ENCODE measurements around the gene STAT1.

STAT1 gene

DNA sequence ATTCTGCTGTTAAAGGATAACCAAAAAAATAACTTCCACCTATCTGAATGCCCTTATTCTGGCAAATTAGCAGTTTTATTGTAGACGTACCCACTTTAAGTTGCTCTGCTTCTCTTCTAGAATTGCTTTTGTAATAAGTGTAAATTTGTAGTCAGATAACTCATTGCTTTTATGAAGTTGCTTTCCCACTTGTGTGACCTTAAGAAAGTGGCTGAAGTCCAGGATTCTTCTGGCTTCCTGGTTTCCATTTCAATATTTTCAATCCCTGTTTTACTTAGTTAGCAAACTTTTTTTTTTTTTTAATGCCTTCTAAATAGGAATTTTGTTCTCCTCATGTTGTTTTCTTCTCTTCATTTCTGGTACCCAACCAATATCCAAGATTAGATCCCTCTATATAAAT lies 73.5 kb downstream of the STAT1 start:
- TF ChIP-seq, protein P1, sequence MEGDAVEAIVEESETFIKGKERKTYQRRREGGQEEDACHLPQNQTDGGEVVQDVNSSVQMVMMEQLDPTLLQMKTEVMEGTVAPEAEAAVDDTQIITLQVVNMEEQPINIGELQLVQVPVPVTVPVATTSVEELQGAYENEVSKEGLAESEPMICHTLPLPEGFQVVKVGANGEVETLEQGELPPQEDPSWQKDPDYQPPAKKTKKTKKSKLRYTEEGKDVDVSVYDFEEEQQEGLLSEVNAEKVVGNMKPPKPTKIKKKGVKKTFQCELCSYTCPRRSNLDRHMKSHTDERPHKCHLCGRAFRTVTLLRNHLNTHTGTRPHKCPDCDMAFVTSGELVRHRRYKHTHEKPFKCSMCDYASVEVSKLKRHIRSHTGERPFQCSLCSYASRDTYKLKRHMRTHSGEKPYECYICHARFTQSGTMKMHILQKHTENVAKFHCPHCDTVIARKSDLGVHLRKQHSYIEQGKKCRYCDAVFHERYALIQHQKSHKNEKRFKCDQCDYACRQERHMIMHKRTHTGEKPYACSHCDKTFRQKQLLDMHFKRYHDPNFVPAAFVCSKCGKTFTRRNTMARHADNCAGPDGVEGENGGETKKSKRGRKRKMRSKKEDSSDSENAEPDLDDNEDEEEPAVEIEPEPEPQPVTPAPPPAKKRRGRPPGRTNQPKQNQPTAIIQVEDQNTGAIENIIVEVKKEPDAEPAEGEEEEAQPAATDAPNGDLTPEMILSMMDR (IDR thresholded peaks at IDR 0.05; ENCODE audit: low read length) = no peak
- no peak for TF ChIP-seq EZH2 (IDR thresholded peaks at IDR 0.05; ENCODE audit: borderline replicate concordance, low read length)
- Histone ChIP-seq H3K36me3 (ENCODE audit: insufficient read depth, low read length) (peaks cover 14% of the 10 kb centered on the region; the same call in 1 of the 2 replicates), H3K4me1 (ENCODE audit: insufficient read depth, low read length, severe bottlenecking) (no peaks in the 10 kb centered on the region)

DNA sequence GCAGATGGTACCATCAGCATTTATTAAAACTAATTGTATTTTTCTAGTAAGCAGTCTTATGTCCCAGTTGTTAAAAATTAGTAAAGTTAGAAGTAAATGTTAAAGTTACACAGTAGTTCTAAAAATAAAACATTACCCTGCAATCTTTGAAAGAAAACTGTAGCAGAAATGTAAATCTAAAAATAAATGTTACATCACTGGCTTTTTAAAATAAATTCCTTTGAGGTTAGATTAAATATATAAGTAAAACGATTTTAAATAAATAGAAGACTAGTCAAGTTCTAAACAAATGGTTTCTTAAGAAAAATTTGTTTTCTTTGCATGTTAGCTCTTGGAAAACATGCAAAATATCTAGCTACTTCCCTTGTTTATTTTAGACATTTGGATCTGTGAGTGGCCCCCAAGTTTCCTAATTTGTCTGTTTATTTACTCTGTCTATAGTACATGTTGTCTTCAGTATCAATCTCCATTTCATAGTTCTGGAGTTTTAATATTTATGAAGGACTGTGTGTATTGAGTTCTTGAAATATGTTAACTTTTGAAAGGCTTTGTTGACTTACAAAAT lies 75.1 kb downstream of the STAT1 start:
- peaks cover under 1% of the 10 kb centered on the region; the same call in 1 of the 2 replicates for H3F3A ChIP-seq (ENCODE audit: insufficient read depth, low read length)
- H3K79me2 ChIP-seq (ENCODE audit: insufficient read depth, low read length) = no peaks in the 10 kb centered on the region
- no peaks in the 10 kb centered on the region for H3K27me3 ChIP-seq (ENCODE audit: insufficient read depth, low read length)
- H3K4me2 ChIP-seq (ENCODE audit: low read length) = no peak overlapping the region
- H3K36me3 ChIP-seq (ENCODE audit: insufficient read depth, low read length) = peaks cover 28% of the 10 kb centered on the region; the same call in 1 of the 2 replicates
- H3K9me3 ChIP-seq (ENCODE audit: low read length) = no peaks in the 10 kb centered on the region
- no peak overlapping the region for H3K9ac ChIP-seq (ENCODE audit: low read length)
- H3K4me3 ChIP-seq (ENCODE audit: low read depth, low read length, poor library complexity, severe bottlenecking) = no peak overlapping the region
- H4K20me1 ChIP-seq (ENCODE audit: insufficient read depth, low read length) = no peaks in the 10 kb centered on the region
- no peaks in the 10 kb centered on the region for H3K9me2 ChIP-seq (ENCODE audit: low read depth, low read length)
- no peaks in the 10 kb centered on the region for H3K4me1 ChIP-seq (ENCODE audit: insufficient read depth, low read length, severe bottlenecking)
- TF ChIP-seq, protein P1 (IDR thresholded peaks at IDR 0.05; ENCODE audit: low read length) = no peak
- TF ChIP-seq EZH2 (IDR thresholded peaks at IDR 0.05; ENCODE audit: borderline replicate concordance, low read length) = no peak
- H2AFZ ChIP-seq (ENCODE audit: low read length) = no peak overlapping the region
- no peak overlapping the region for H3K27ac ChIP-seq (ENCODE audit: low read depth, low read length, poor library complexity, severe bottlenecking)

More for the DNA sequence above, 73.5 kb downstream of the STAT1 start:
- no peak overlapping the region for H3K9ac ChIP-seq (ENCODE audit: low read length)
- no peak overlapping the region for H3K4me2 ChIP-seq (ENCODE audit: low read length)
- no peaks in the 10 kb centered on the region for H3F3A ChIP-seq (ENCODE audit: insufficient read depth, low read length)
- H3K27ac ChIP-seq (ENCODE audit: low read depth, low read length, poor library complexity, severe bottlenecking) = no peak overlapping the region
- H3K79me2 ChIP-seq (ENCODE audit: insufficient read depth, low read length) = no peaks in the 10 kb centered on the region
- no peaks in the 10 kb centered on the region for H3K9me2 ChIP-seq (ENCODE audit: low read depth, low read length)
- no peaks in the 10 kb centered on the region for H4K20me1 ChIP-seq (ENCODE audit: insufficient read depth, low read length)
- no peaks in the 10 kb centered on the region for H3K27me3 ChIP-seq (ENCODE audit: insufficient read depth, low read length)
- H3K9me3 ChIP-seq (ENCODE audit: low read length) = no peaks in the 10 kb centered on the region
- H3K4me3 ChIP-seq (ENCODE audit: low read depth, low read length, poor library complexity, severe bottlenecking) = no peak overlapping the region
- no peak overlapping the region for H2AFZ ChIP-seq (ENCODE audit: low read length)

DNA sequence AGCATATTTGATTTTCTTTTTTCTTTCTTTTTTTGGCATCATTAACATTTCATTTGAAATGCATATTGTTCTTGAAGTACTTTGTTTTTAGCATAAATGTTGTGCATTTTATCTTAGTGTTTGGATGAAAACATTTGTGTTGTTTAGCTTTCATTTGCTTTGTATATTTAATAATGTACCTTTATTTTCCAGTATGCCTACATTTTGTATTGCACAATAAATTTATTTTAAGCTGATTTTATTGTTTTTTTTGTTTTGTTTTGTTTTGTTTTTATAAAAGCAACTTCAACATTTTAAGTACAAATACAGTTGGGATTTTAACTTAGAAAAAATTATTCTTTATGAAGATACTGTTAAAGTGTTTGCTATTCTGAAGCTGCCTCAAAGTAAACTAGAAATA lies 78.9 kb downstream of the STAT1 start:
- H3F3A ChIP-seq (ENCODE audit: insufficient read depth, low read length) = peaks cover 9% of the 10 kb centered on the region; the same call in 1 of the 2 replicates
- no peaks in the 10 kb centered on the region for H3K9me2 ChIP-seq (ENCODE audit: low read depth, low read length)
- H3K4me1 ChIP-seq (ENCODE audit: insufficient read depth, low read length, severe bottlenecking) = no peaks in the 10 kb centered on the region
- no peaks in the 10 kb centered on the region for H3K27me3 ChIP-seq (ENCODE audit: insufficient read depth, low read length)
- H3K36me3 ChIP-seq (ENCODE audit: insufficient read depth, low read length) = peaks cover 58% of the 10 kb centered on the region
- H3K79me2 ChIP-seq (ENCODE audit: insufficient read depth, low read length) = no peaks in the 10 kb centered on the region
- H2AFZ ChIP-seq (ENCODE audit: low read length) = no peak overlapping the region
- no peak overlapping the region for H3K9ac ChIP-seq (ENCODE audit: low read length)
- H3K27ac ChIP-seq (ENCODE audit: low read depth, low read length, poor library complexity, severe bottlenecking) = no peak overlapping the region
- H3K4me3 ChIP-seq (ENCODE audit: low read depth, low read length, poor library complexity, severe bottlenecking) = no peak overlapping the region
- H3K9me3 ChIP-seq (ENCODE audit: low read length) = no peaks in the 10 kb centered on the region
- TF ChIP-seq, protein P1 (IDR thresholded peaks at IDR 0.05; ENCODE audit: low read length) = no peak
- TF ChIP-seq EZH2 (IDR thresholded peaks at IDR 0.05; ENCODE audit: borderline replicate concordance, low read length) = no peak
- no peak overlapping the region for H3K4me2 ChIP-seq (ENCODE audit: low read length)
- H4K20me1 ChIP-seq (ENCODE audit: insufficient read depth, low read length) = no peaks in the 10 kb centered on the region

All from OCI-LY1 (cell line).